Measurements from ENCODE around the gene SLC30A3.

Gene SLC30A3

GRCh38 chr2:27256855-27257454 lies 5.9 kb downstream of the SLC30A3 start:
- DNase-seq, result no peak

DNA sequence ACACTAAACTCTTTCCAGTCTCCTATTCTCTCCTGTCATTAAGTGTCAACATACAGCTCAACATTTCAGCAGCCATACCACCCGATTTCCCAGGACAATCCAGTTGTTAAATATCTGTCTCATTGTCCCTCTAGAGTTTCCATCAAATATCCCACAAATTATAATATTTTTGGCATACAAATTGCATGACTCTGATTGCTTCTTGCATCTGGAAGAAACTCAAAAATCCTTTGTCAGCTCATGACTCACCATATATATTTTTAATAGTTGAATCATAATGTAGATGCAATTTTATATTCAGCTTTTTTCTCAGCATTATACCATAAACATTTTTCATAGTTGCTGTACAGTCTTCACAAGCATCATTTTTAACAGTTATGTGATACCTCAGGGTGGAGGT lies 7.2 kb downstream of the SLC30A3 start:
- DNase-seq, result no peak

DNA sequence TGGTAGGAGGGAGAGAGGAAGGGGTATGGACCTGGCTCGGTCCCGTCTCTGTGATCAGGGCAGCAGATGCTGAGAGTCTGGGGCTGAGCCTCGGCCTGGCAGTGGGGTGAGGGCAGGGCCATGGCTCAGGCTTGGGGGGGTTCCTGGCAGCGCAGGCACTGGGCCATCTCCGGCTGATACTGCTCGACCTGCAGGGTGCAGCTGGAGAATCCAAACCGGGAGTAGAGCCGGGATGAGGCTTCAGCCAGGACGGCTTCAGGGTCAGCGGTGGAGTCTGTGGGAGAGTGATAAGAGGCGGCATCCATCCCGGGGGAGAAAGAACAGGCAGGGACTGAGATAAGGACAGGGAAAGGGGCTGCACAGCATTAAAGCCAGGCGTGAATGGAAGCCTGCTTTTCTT lies 7.7 kb downstream of the SLC30A3 start:
- DNase-seq, result no peak

DNA sequence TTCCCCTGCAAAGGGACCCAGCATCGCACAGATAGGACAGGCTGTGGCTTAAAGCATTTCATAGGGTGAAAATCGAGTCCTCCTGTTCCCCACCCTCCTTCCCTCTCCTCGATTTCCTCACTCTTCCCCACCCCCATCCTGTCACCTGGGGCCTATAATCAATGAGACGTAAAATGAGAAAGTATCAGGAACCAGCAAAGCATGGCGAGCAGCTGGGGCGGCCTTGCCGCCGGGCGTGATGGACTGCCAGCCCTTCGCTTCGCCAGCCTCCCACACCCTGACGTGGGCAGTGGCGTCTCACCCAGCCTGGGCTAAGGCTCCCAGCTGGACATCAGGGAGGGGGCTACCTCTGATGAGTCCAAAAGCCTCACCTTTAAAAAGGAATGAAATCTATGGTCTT lies 11.1 kb downstream of the SLC30A3 start:
- no peak for DNase-seq

DNA sequence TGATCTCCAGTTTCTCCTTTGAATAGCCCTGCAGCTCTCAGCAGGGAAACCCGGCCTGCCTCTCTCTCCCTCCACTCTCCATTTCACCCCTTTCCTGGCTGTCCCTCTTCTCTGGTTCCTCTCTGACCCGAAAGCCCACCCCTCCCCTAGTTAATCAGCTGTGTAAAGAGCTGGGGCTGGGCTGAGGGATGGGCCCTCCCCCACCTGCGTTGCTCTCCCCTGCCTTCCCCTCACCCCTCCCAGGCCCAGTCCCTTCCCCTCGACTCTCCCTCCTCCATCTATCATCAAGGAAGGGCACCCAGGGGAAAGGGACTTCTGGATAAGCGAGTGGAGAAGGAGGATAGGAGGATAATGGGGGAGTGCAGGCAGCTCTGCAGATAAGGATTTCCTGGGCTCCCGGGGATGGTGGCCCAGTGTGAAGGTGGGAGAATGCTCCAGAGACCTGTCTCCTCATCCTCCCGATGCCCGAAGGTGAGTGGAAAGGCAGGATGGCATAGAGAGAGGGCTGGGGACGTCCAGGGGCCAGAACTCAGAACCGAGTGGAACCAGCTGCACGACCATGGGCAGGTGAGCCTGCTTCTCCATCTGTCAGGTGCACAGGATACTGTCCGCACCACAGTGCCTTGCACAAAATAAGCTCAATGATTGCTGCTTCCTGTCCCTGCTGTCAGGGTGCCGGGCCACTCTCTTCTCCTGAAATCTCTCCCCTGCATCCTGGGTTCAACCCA lies 12.0 kb downstream of the SLC30A3 start:
- no peak for DNase-seq

GRCh38 chr2:27249891-27250651 lies 12.8 kb downstream of the SLC30A3 start:
- peak; percentile 45 for DNase-seq

GRCh38 chr2:27249159-27249890 lies 13.5 kb downstream of the SLC30A3 start:
- no peak for DNase-seq

GRCh38 chr2:27247893-27248292 lies 15.0 kb downstream of the SLC30A3 start:
- no peak for DNase-seq

GRCh38 chr2:27245626-27246025 lies 17.2 kb downstream of the SLC30A3 start:
- no peak for DNase-seq

- DNase-seq, result no peak
These were observed 17.7 kb downstream of the SLC30A3 start for GRCh38 chr2:27245116-27245515.

- DNase-seq, result no peak
These were observed 19.3 kb downstream of the SLC30A3 start for GRCh38 chr2:27243391-27244130.

- DNase-seq, result no peak
These were observed 20.3 kb downstream of the SLC30A3 start for GRCh38 chr2:27242614-27242951.

GRCh38 chr2:27241761-27242613 lies 20.9 kb downstream of the SLC30A3 start:
- DNase-seq, result no peak

GRCh38 chr2:27240406-27240805 lies 22.4 kb downstream of the SLC30A3 start:
- DNase-seq, result no peak

DNA sequence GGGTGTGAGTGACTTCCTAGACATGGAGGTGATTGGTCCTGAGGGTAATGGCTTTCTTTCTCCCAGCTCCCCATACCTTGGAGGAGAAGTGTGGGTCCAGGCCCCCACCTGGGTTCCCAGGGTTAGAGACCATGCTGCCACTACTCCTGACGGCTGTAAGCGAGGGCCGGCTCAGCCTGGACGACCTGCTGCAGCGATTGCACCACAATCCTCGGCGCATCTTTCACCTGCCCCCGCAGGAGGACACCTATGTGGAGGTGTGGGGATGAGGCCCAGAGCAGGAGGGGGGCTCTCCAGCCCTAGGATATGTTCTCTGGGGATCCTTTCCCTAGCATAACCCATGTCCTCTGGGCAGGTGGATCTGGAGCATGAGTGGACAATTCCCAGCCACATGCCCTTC lies 23.9 kb downstream of the SLC30A3 start:
- no peak for DNase-seq

GRCh38 chr2:27237341-27237945 lies 25.4 kb downstream of the SLC30A3 start:
- no peak for DNase-seq

DNA sequence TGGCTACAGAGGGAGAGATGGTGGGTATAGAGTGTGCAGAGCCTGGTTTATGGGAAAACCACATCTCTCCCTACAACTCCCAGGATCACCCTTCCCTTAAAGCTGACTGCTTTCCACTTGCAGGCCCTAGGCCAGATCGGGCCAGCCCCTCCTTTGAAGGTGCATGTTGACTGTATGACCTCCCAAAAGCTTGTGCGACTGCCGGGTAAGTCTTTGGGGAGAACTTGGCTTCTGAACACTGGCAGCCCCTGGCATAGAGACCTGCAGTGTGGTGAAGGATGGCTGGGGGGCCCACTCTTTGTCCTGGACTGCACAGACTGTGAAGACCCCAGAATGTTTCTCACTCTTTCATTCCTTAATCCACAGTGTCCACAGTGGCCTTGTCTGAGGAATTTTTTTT lies 26.2 kb downstream of the SLC30A3 start:
- no peak for DNase-seq

GRCh38 chr2:27236136-27236535 lies 26.7 kb downstream of the SLC30A3 start:
- no peak for DNase-seq

- DNase-seq, result no peak
These were observed 29.5 kb downstream of the SLC30A3 start for GRCh38 chr2:27233341-27233740.

- no peak for DNase-seq
These were observed 30.9 kb downstream of the SLC30A3 start for GRCh38 chr2:27231921-27232320.

DNA sequence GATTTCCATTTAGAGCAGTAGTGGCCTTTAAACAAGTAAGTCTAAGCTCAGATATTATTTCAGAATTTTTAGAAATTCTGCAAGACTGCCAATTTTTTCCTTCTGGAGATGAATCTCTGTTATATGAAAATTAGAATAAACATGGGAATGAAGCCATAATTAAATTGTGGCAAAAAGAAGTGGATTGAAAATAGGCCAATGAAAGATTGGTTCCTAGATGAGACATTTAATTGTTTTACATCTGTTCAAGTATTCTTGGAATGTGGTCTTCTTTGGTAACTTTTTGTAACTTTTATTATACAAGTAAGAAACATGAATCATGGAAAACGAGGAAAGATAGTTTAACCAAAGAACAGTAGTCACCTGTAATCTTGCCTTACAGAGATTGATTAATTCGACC lies 35.3 kb downstream of the SLC30A3 start:
- no peak for DNase-seq
